Stimulated activated CD4-positive, alpha-beta T cell treated with anti-CD3 and anti-CD28 coated beads, Interleukin-12 subunit alpha, Interleukin-12 subunit beta, amount 100 ng/mL, for 48 hours (primary cell): Measurements from ENCODE around the gene PAPPA.

Source experiments
- DNase-seq, 3 donors: peaks; one replicate each; pipeline ENCODE4 v3.0.0-alpha.2; 2020; ENCODE audit warnings: low read depth in 2 of 3, low spot score in 1 of 3

Gene PAPPA

GRCh38 chr9:116271340-116271739, 117.7 kb downstream of the PAPPA start:
- DNase-seq: no peak

GRCh38 chr9:116271991-116272390, 118.4 kb downstream of the PAPPA start:
- DNase-seq: no peak

DNA sequence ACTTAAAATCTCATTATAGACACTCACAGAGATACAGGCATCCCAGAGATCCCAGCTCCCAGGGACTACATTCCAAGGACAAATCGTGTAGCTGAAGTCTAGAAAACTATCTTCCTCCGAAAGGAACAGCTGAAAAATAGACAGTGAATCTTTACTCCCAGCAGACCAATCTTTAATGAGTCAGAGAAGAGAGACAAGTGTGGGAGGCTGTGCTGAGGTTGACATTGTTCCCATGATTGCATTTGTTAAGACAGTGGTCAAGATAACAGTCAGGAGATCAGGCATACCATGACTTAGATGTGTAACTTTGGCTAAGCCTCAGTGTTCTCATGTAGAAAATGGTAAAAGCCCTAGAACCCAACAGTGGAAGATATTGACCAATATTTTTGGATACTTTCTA, 120.7 kb downstream of the PAPPA start:
- no peak for DNase-seq

DNA sequence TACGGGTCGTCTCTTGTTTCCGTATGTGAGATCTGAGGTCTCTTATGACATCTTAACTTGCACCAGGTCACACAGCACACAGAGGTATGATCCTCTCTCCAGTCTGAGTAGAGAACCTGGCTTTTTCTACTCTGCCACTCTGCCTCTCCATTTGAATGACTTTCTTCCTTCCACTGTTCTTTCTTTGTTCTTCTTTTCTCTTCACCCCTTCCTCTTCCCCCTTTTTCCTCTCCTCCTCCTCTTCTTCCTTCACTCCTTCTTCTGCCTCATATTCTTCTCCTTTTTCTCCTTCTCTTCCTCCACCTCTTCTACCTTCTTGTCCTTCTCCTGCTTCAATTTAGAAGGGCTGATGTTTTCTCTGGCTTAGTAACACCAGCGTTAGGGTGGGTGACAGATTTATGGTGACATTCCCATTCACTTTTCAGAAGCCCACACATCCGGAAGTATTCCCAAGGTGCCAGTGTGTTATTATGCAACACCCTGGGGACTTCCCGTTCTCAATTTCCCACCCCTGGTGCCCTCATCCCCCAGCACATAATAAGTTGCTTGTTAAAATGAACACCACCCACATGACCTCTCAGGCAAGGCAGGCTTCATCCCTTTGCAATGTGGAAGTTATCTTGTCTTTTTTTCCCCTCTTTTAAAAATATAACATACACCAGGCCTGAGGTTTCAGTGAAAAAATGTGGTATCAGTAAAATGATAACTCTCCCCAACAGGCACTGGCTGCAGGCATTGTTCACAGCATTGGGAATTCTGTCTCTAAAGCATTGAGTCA, 122.0 kb downstream of the PAPPA start:
- no peak for DNase-seq

- DNase-seq: no peak
Measured at GRCh38 chr9:116276196-116276493, 122.6 kb downstream of the PAPPA start.

- DNase-seq: no peak
Measured at GRCh38 chr9:116276651-116277121, 123.1 kb downstream of the PAPPA start.

DNA sequence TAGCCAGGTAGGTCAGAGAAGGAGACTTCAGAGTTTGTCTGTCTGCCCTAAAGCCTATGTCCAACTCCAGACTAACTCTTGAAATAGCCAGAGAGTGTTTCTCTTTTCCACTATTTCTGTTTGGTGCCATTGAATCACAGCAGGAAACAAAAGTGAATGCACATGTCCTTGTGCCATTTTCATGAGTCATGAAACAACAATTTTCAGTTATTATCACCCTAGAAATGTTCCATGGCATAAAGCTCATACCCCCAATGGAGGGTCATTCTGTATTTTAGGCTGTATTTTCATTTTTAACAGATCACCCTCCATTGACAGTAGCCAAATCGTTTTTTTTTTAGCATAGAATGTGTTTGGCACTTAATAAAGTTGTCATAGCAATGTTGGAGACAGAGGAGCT, 124.7 kb downstream of the PAPPA start:
- no peak for DNase-seq

GRCh38 chr9:116279230-116279629, 125.6 kb downstream of the PAPPA start:
- DNase-seq: no peak

GRCh38 chr9:116280529-116280928, 126.9 kb downstream of the PAPPA start:
- no peak for DNase-seq

DNA sequence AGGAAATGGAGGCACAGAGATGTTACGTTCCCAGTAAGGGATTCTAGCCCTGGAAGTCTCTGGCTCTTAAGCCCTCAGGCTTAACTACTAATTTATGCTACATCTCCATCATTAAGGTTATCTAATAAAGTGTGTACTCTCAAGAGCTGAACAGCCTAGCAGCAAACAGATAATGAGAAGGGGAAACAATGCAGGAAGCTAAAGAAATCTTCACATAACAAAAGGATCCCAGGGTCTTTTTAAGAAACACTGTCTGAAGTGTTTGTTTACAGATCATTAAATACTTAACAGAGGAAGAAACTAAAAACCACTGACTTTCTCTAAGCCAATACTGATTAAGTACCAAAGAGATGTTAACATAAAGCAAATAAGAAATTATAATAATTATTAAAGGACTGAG, 129.0 kb downstream of the PAPPA start:
- DNase-seq: no peak

DNA sequence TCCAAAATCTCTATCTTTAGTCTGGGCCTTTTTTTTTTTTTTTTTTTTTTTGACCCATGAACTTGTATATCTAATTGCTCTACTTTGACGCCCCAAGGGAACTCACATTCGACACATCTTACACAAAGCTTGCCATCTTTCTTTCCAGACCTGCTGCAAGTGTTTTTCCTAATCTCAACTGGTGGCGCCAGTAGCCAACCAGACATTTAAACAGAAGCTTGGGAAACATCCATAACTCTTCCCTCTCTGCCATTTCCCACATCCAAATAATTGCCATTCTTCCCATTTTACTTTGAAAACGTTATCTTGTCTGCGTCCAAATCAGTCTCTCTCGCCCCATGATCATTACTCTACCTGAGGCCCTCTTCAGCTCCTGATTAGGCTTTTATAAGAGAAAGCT, 130.9 kb downstream of the PAPPA start:
- DNase-seq: no peak

DNA sequence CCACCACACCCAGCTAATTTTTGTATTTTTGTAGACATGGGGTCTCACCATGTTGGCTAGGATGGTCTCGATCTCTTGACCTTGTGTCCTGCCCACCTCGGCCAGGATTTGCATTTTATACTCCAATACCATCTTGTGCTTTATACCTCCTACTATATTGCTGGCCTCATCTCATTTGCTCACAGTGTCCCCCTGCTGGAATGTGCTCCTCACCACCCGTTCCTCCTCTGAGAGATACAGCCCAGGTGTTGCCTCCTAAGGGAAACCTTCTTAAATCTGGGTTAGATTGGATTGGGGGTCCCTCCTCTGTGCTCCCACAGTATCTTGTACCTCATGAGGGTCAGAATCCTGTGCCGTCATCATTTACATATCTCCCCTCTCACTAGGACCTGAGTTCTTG, 131.7 kb downstream of the PAPPA start:
- DNase-seq: no peak

- DNase-seq: no peak
Measured at GRCh38 chr9:116286297-116286696, 132.7 kb downstream of the PAPPA start.

DNA sequence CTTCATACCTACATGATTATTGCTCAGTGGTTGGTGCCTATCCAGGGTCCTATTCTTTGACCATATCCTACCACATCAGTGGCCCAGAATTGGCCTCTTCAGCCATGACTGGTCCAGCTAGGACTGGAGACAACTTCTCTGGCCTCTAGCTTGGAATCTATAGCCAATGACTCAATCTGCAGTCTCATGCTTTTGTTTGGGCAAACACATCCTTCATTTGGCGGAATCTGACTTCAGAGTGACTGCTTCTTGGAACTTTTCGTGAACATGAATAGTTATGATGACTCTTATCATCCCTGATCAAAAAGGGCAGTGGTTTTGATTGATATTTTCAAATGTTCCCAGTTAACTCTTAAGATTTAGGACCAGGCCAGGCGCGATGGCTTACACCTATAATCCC, 134.1 kb downstream of the PAPPA start:
- no peak for DNase-seq

GRCh38 chr9:116288658-116289057, 135.1 kb downstream of the PAPPA start:
- no peak for DNase-seq

GRCh38 chr9:116297346-116297745, 143.8 kb downstream of the PAPPA start:
- no peak for DNase-seq

- no peak for DNase-seq
Measured at GRCh38 chr9:116298249-116298648, 144.7 kb downstream of the PAPPA start.

- DNase-seq: no peak
Measured at GRCh38 chr9:116298878-116299391, 145.3 kb downstream of the PAPPA start.

- no peak for DNase-seq
Measured at GRCh38 chr9:116300360-116300870, 146.8 kb downstream of the PAPPA start.

DNA sequence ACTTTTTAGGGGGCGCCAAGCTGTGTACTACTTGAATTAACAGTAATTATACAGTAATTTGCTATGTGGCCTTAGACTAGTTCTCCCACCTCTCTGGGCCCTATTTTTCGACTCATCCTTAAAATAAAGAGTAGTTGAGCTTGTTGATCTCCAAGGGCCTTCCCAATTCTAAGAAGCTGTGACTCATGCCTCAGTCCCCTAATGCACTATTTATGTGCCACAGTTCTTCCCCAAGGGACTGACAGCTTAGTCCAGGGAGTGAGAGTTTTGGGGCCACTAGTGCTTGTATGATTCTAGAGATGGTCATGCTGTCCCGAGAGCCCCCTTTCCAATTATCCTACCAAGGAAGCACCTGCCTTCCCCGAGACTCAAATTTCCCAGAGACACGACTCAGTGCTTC, 149.7 kb downstream of the PAPPA start:
- no peak for DNase-seq

- no peak for DNase-seq
Measured at GRCh38 chr9:116303886-116304538, 150.4 kb downstream of the PAPPA start.

GRCh38 chr9:116304761-116305160, 151.2 kb downstream of the PAPPA start:
- no peak for DNase-seq
